Articular chondrocyte of knee joint (primary cell): ENCODE data around the gene ACP7. TPM values are rescaled to one million over a fixed set of nuclear protein-coding genes. Genes with fewer than 3 reads are reported as not detected.

Experiments used
- total RNA-seq: library from RNA; depleted of rRNA; stranded (reverse); fragments of >200 nt; gene quantifications from 2 replicates; pipeline ENCODE4 v1.2.3, GENCODE V29; 2012

Gene ACP7
- total RNA-seq = not detected in 2 replicates

GRCh38 chr19:39083983-39084731, at the start of gene ACP7:
Gene ACP7, plus strand, starts transcription at chr19:39084368. Its CDS starts 902 bp downstream, at chr19:39085270.

GRCh38 chr19:39125554-39126311, 41.6 kb downstream of the ACP7 start, which contains the start of gene PAK4:
Gene PAK4, plus strand, starts transcription at chr19:39125786. Its CDS starts 43,768 bp downstream, at chr19:39169554.

Other genes starting within 250 kb of the ACP7 start
- gene HNRNPL, start 234.4 kb upstream of the ACP7 start, total RNA-seq = 240 and 255 TPM in 2 replicates
- gene RINL, start 206.1 kb upstream of the ACP7 start, total RNA-seq = 3.6 and 3.9 TPM in 2 replicates
- gene SIRT2, start 184.8 kb upstream of the ACP7 start, total RNA-seq = 41.7 and 49.8 TPM in 2 replicates
- 7.8 TPM in 2 replicates for gene NFKBIB, start 184.4 kb upstream of the ACP7 start, total RNA-seq
- gene CCER2, start 172.2 kb upstream of the ACP7 start, total RNA-seq = not detected in 2 replicates
- 10.2 and 14.1 TPM in 2 replicates for gene SARS2, start 153.6 kb upstream of the ACP7 start, total RNA-seq
- gene MRPS12, start 153.4 kb upstream of the ACP7 start, total RNA-seq = 17.1 and 19.2 TPM in 2 replicates
- gene FBXO17, start 108.6 kb upstream of the ACP7 start, total RNA-seq = 28.4 and 30.3 TPM in 2 replicates
- gene FBXO27, start 51.8 kb upstream of the ACP7 start, total RNA-seq = 1.8 and 6.7 TPM in 2 replicates
- 8.2 and 11.0 TPM in 2 replicates for gene PAK4, start 41.4 kb downstream of the ACP7 start, total RNA-seq
- 0.13 TPM in 1 of 2 replicates, not detected in the other for gene NCCRP1, start 112.6 kb downstream of the ACP7 start, total RNA-seq
- not detected in 2 replicates for gene SYCN, start 119.9 kb downstream of the ACP7 start, total RNA-seq
- gene IFNL3, start 160.6 kb downstream of the ACP7 start, total RNA-seq = not detected in 2 replicates
- gene IFNL4, start 164.5 kb downstream of the ACP7 start, total RNA-seq = not detected in 2 replicates
- not detected in 2 replicates for gene IFNL2, start 184.0 kb downstream of the ACP7 start, total RNA-seq
- not detected in 2 replicates for gene IFNL1, start 212.0 kb downstream of the ACP7 start, total RNA-seq
- gene LRFN1, start 236.5 kb downstream of the ACP7 start, total RNA-seq = 0.11 and 0.13 TPM in 2 replicates